ENCODE data around the gene PKD2L1. TPM values are rescaled to one million over a fixed set of nuclear protein-coding genes. Genes with fewer than 3 reads are reported as not detected.

Gene PKD2L1
- total RNA-seq (2022; extraction: Qiagen RNA extraction; ENCODE audit: low read depth): 0.06 to 0.12 TPM in 2 of 5 replicates, not detected in the others

GRCh38 chr10:100330079-100330478 lies at the start of gene PKD2L1:
Gene PKD2L1, minus strand, starts transcription at chr10:100330228. Its CDS starts 125 bp downstream, at chr10:100330103.

GRCh38 chr10:100346765-100347567 lies 16.9 kb upstream of the PKD2L1 start, which contains the start of gene SCD:
Gene SCD, plus strand, starts transcription at chr10:100347233. Its CDS starts 272 bp downstream, at chr10:100347505.

GRCh38 chr10:100286051-100287033 lies 43.7 kb downstream of the PKD2L1 start, which contains the start of gene BLOC1S2:
Gene BLOC1S2, minus strand, starts transcription at chr10:100286680. Its CDS starts 21 bp downstream, at chr10:100286659.

GRCh38 chr10:100267239-100268104 lies 62.6 kb downstream of the PKD2L1 start, which contains the start of gene CWF19L1:
Gene CWF19L1, minus strand, starts transcription at chr10:100267638. Its CDS starts 45 bp downstream, at chr10:100267593.

Other genes starting within 250 kb of the PKD2L1 start
- gene CPN1, start 248.4 kb downstream of the PKD2L1 start, total RNA-seq (2022; extraction: Qiagen RNA extraction; ENCODE audit: low read depth): 0.16 to 0.28 TPM (median 0.22 TPM) in 4 of 5 replicates, not detected in the other
- gene ERLIN1, start 144.2 kb downstream of the PKD2L1 start, total RNA-seq (2022; extraction: Qiagen RNA extraction; ENCODE audit: low read depth): 49.4 to 68.2 TPM (median 52.4 TPM) in 5 replicates
- 14.2 to 23.3 TPM (median 21.4 TPM) in 5 replicates for gene CHUK, start 100.6 kb downstream of the PKD2L1 start, total RNA-seq (2022; extraction: Qiagen RNA extraction; ENCODE audit: low read depth)
- gene CWF19L1, start 62.6 kb downstream of the PKD2L1 start, total RNA-seq (2022; extraction: Qiagen RNA extraction; ENCODE audit: low read depth): 19.9 to 27.3 TPM (median 22.2 TPM) in 5 replicates
- gene BLOC1S2, start 43.5 kb downstream of the PKD2L1 start, total RNA-seq (2022; extraction: Qiagen RNA extraction; ENCODE audit: low read depth): 90.1 to 139 TPM (median 93.2 TPM) in 5 replicates
- gene SCD, start 17.0 kb upstream of the PKD2L1 start, total RNA-seq (2022; extraction: Qiagen RNA extraction; ENCODE audit: low read depth): 134 to 202 TPM (median 182 TPM) in 5 replicates
- 0.07 TPM in 1 of 5 replicates, not detected in the others for gene WNT8B, start 132.8 kb upstream of the PKD2L1 start, total RNA-seq (2022; extraction: Qiagen RNA extraction; ENCODE audit: low read depth)
- gene SEC31B, start 189.6 kb upstream of the PKD2L1 start, total RNA-seq (2022; extraction: Qiagen RNA extraction; ENCODE audit: low read depth): 0.87 to 3.4 TPM (median 2.5 TPM) in 5 replicates
- 233 to 319 TPM (median 265 TPM) in 5 replicates for gene NDUFB8, start 199.6 kb upstream of the PKD2L1 start, total RNA-seq (2022; extraction: Qiagen RNA extraction; ENCODE audit: low read depth)
- gene HIF1AN, start 205.7 kb upstream of the PKD2L1 start, total RNA-seq (2022; extraction: Qiagen RNA extraction; ENCODE audit: low read depth): 12.1 to 21.7 TPM (median 18.3 TPM) in 5 replicates

Data from A549 treated with ZK216348 at 1 μM for 4 hours (cell line).